Loucy (cell line): Measurements from ENCODE around the gene SORCS2.

Experiments
- CTCF ChIP-seq: fragments of 200-600 bp; sonication (generic); conservative IDR thresholded peaks from 2 replicates; pipeline ENCODE4 v1.5.1; 2014; ENCODE audit warnings: mild to moderate bottlenecking, antibody characterized with exemption, low read length
- EZH2phosphoT487 ChIP-seq: fragments of 200-600 bp; IDR thresholded peaks from 2 replicates; pipeline ENCODE4 v1.6.1; 2018; ENCODE audit warnings: antibody characterized with exemption, mild to moderate bottlenecking, moderate library complexity, borderline replicate concordance

- TF ChIP-seq CTCF, result no peak
- TF ChIP-seq EZH2phosphoT487, result no peak
Measured at GRCh38 chr4:7654550-7655445, 462.5 kb downstream of the SORCS2 start.
